ENCODE data around the gene AFM. TPM values are rescaled to one million over a fixed set of nuclear protein-coding genes. Genes with fewer than 3 reads are reported as not detected.

AFM gene
- total and polyA plus RNA-seq, 2 of the 8 experiments (the other 6 are each of a cell fraction or from before 2014, with no cell fraction given): not detected

GRCh38 chr4:73440653-73441052 is 40.9 kb upstream of the AFM start:
- Histone ChIP-seq H2BK20ac (ENCODE audit: low read length) (no peak overlapping the region), H3K56ac (replicated peaks; ENCODE audit: insufficient read length, low read depth, low read length) (no peak overlapping the region), H3K4me3 (ENCODE audit: extremely low read depth in 1 of 4, insufficient read depth in 2 of 4, low read depth in 3 of 4, low read length in 4 of 4) (no peak overlapping the region), H3K27ac (ENCODE audit: low read depth, low read length) (no peak overlapping the region), H4K91ac (replicated peaks; ENCODE audit: insufficient read length, low read length) (no peak overlapping the region), H3K4me2 (ENCODE audit: insufficient read depth in 1 of 2, low read depth in 2 of 2, low read length in 2 of 2) (no peak overlapping the region), H4K20me1 (replicated peaks in 1 of 2; ENCODE audit: control insufficient read depth in 1 of 2, insufficient read depth in 2 of 2, low read length in 2 of 2) (no peaks in the 10 kb centered on the region), H3K9me3 (ENCODE audit: insufficient read depth in 2 of 2, low read depth in 1 of 2, low read length in 1 of 2) (no peaks in the 10 kb centered on the region), H2BK5ac (ENCODE audit: low read depth, low read length) (no peak overlapping the region), H2BK12ac (ENCODE audit: low read depth, low read length) (no peak overlapping the region), H2BK120ac (replicated peaks; ENCODE audit: low read depth, low read length) (no peak overlapping the region), H3K79me2 (ENCODE audit: control insufficient read depth in 1 of 2, insufficient read depth in 2 of 2, low read length in 2 of 2) (no peaks in the 10 kb centered on the region), H2AFZ (ENCODE audit: low read length) (peak overlapping the region; percentile 79; the same call in 1 of the 2 replicates), H3K23ac (ENCODE audit: insufficient read length) (no peak overlapping the region), H2AK5ac (ENCODE audit: low read depth, low read length) (no peak overlapping the region), H3K14ac (ENCODE audit: insufficient read length) (no peak overlapping the region), H3K18ac (ENCODE audit: extremely low read depth, low read length) (no peak overlapping the region), H3K79me1 (ENCODE audit: low read depth, low read length) (no peaks in the 10 kb centered on the region), H3K4me1 (replicated peaks in 1 of 4; ENCODE audit: control insufficient read depth in 3 of 4, insufficient read depth in 4 of 4, low read length in 3 of 4) (no peaks in the 10 kb centered on the region), H3K4ac (replicated peaks; ENCODE audit: insufficient read length, low read depth, low read length) (no peak overlapping the region), H2BK15ac (ENCODE audit: low read length) (no peak overlapping the region), H3K36me3 (ENCODE audit: control insufficient read depth in 2 of 4, insufficient read depth in 4 of 4, low read length in 3 of 4) (no peaks in the 10 kb centered on the region), H4K8ac (ENCODE audit: extremely low read depth, insufficient read depth, low read length) (no peak overlapping the region), H3K27me3 (replicated peaks in 1 of 4; ENCODE audit: control insufficient read depth in 3 of 4, extremely low read depth in 1 of 4, insufficient read depth in 3 of 4, low read length in 3 of 4) (no peaks in the 10 kb centered on the region), H3K23me2 (ENCODE audit: low read depth, low read length) (no peaks in the 10 kb centered on the region), H4K5ac (ENCODE audit: insufficient read length, low read depth, low read length) (no peak overlapping the region), H3K9ac (replicated peaks in 1 of 4; ENCODE audit: extremely low read depth in 1 of 4, low read depth in 3 of 4, low read length in 3 of 4) (no peak overlapping the region)
- ChIA-PET POLR2A (ENCODE audit: partially characterized antibody) (no interaction called here), CTCF (ENCODE audit: partially characterized antibody) (no interaction called here)
- DNase-seq (ENCODE audit: low read depth in 1 of 2, low spot score in 2 of 2) (no peak), FAIRE-seq (no peak)
- TF ChIP-seq PHF8 (conservative IDR thresholded peaks at IDR 0.05; ENCODE audit: low read depth, low read length) (no peak), POLR2AphosphoS5 (IDR thresholded peaks at IDR 0.05; ENCODE audit: low read depth, low read length) (no peak), EP300 (IDR thresholded peaks at IDR 0.05; ENCODE audit: borderline replicate concordance in 1 of 2, low read depth in 2 of 2, low read length in 2 of 2) (no peak), ATF3 (IDR thresholded peaks at IDR 0.05; ENCODE audit: insufficient read depth, low read depth, low read length) (no peak)
- WGBS, 2 experiments (ENCODE audit: extremely low coverage in 1 of 2, insufficient coverage in 1 of 2, insufficient read length in 1 of 2, insufficient replicate concordance in 2 of 2, low coverage in 1 of 2, low lambda C conversion rate in 2 of 2, missing lambda C conversion rate in 1 of 2): 98% methylated on average over 3 of the region's 3 CpGs; no CpG with 5 or more reads in 1 of the 2 experiments
